Body of pancreas (tissue), 4 donors: ENCODE results near the gene REXO2. TPM values are rescaled to one million over a fixed set of nuclear protein-coding genes. Genes with fewer than 3 reads are reported as not detected.

Source experiments
- ATAC-seq: fragments of 150-250 bp; one replicate; pipeline ENCODE4 v1.9.1; 2016
- DNase-seq, 4 donors: peaks; one replicate each; pipeline ENCODE4 v3.0.0-alpha.2; 2019
- H3K27ac ChIP-seq, 4 donors: fragments of 200-600 bp; sonication (generic); 1 replicate in 3 of 4; 2 replicates in 1 of 4; pipeline versions ENCODE4 v1.5.1 to v1.6.1; 2016 to 2019; ENCODE audit warnings: mild to moderate bottlenecking in 1 of 4, mixed read lengths in 1 of 4, moderate library complexity in 1 of 4
- H3K27me3 ChIP-seq, 2 donors: fragments of 200-600 bp; sonication (generic); one replicate each; pipeline ENCODE4 v1.6.0; 2016; ENCODE audit warnings: mild to moderate bottlenecking in 1 of 2
- H3K36me3 ChIP-seq, 2 donors: fragments of 200-600 bp; sonication (generic); replicated peaks in 1 of 2; 2 replicates each; pipeline ENCODE4 v1.5.1; 2016; ENCODE audit warnings: low read depth in 2 of 2; ENCODE audit not compliant: insufficient read depth in 1 of 2
- H3K4me1 ChIP-seq: fragments of 200-600 bp; sonication (generic); one replicate; pipeline ENCODE4 v1.6.0; 2016
- H3K4me3 ChIP-seq, 2 donors: fragments of 200-600 bp; sonication (generic); 1 replicate in 1 of 2; 2 replicates in 1 of 2; pipeline ENCODE4 v1.5.1; 2016 to 2019
- H3K9me3 ChIP-seq, 3 donors: fragments of 200-600 bp; sonication (generic); 1 replicate in 2 of 3; 2 replicates in 1 of 3; pipeline ENCODE4 v1.5.1; 2016
- POLR2A ChIP-seq, 3 donors: fragments of 450-650 bp; IDR thresholded peaks; one replicate each; pipeline ENCODE4 v1.6.1; 2016; ENCODE audit warnings: antibody characterized with exemption in 3 of 3, mild to moderate bottlenecking in 2 of 3
- WGBS, 2 donors: methylation state at CpG; one replicate each; pipeline ENCODE4 v1.1.5; 2017; 5-methylcytosine and 5-hydroxymethylcytosine counted together
- intact Hi-C: fragments of 100-400 bp; cut with DNase I; formaldehyde crosslinking; loops from one replicate; pipeline ENCODE4 v1.15.1; 2023
- total RNA-seq, 2 donors: library from RNA; depleted of rRNA; stranded (reverse); fragments of >200 nt; gene quantifications; one replicate each; pipeline ENCODE4 v1.1.0, GENCODE V29; 2016
- TF ChIP-seq, protein P1 (sequence below), 7 experiments: fragments of 450-650 bp in 4 of 7; fragments of 200-600 bp in 3 of 7; sonication (generic) in 3 of 7; IDR thresholded peaks; one replicate each; pipeline ENCODE4 v1.5.1; 2016 to 2019; ENCODE audit warnings: antibody characterized with exemption in 7 of 7

Gene REXO2
- total RNA-seq, 2 donors from 2014 or later: 92.1 to 95.9 TPM

GRCh38 chr11:114479331-114479730 is 40.1 kb downstream of the REXO2 start:
- Histone ChIP-seq H3K4me3 (no peak overlapping the region), H3K27ac (no peak overlapping the region), H3K27me3 (no peaks in the 10 kb centered on the region), H3K4me1 (no peaks in the 10 kb centered on the region), H3K9me3 (no peaks in the 10 kb centered on the region), H3K36me3 (no peaks in the 10 kb centered on the region)
- intact Hi-C loops: no loop called here
- WGBS, 2 donors: 56 to 81% methylated on average over 1 of the region's 1 CpG
- ATAC-seq (no peak), DNase-seq (no peak)
- TF ChIP-seq, protein P1, sequence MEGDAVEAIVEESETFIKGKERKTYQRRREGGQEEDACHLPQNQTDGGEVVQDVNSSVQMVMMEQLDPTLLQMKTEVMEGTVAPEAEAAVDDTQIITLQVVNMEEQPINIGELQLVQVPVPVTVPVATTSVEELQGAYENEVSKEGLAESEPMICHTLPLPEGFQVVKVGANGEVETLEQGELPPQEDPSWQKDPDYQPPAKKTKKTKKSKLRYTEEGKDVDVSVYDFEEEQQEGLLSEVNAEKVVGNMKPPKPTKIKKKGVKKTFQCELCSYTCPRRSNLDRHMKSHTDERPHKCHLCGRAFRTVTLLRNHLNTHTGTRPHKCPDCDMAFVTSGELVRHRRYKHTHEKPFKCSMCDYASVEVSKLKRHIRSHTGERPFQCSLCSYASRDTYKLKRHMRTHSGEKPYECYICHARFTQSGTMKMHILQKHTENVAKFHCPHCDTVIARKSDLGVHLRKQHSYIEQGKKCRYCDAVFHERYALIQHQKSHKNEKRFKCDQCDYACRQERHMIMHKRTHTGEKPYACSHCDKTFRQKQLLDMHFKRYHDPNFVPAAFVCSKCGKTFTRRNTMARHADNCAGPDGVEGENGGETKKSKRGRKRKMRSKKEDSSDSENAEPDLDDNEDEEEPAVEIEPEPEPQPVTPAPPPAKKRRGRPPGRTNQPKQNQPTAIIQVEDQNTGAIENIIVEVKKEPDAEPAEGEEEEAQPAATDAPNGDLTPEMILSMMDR (IDR thresholded peaks at IDR 0.05): no peak
- no peak for TF ChIP-seq POLR2A (IDR thresholded peaks at IDR 0.05)

DNA sequence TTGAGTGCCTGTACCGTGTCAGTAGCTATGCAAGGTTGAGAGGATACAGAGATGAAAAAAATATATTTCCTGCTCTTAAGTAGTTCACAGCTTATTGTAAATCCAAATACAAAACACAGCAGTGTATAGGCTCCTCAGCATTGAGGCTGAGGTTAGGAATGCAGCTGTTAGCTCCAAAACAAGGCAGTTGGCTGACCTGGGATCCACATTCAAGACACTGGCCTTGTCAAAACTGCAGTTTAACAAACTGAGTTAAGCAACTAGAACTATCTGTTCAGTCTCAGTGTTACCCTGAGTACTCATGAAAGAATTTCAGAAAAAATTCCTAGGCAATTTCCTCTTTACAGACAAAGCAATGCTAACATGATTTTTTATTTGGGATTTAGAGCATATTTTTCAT is 42.8 kb downstream of the REXO2 start:
- 81 to 86% methylated on average over 1 of the region's 1 CpG for WGBS, 2 donors
- H3K27ac ChIP-seq: no peak overlapping the region
- DNase-seq: no peak
- H3K36me3 ChIP-seq: no peaks in the 10 kb centered on the region
- no peak overlapping the region for H3K4me3 ChIP-seq
- H3K9me3 ChIP-seq: no peaks in the 10 kb centered on the region
- no peak for TF ChIP-seq POLR2A (IDR thresholded peaks at IDR 0.05)
- TF ChIP-seq, protein P1 (IDR thresholded peaks at IDR 0.05): no peak
- H3K27me3 ChIP-seq: no peaks in the 10 kb centered on the region
- intact Hi-C loops: no loop called here
- no peak for ATAC-seq
- H3K4me1 ChIP-seq: no peaks in the 10 kb centered on the region

DNA sequence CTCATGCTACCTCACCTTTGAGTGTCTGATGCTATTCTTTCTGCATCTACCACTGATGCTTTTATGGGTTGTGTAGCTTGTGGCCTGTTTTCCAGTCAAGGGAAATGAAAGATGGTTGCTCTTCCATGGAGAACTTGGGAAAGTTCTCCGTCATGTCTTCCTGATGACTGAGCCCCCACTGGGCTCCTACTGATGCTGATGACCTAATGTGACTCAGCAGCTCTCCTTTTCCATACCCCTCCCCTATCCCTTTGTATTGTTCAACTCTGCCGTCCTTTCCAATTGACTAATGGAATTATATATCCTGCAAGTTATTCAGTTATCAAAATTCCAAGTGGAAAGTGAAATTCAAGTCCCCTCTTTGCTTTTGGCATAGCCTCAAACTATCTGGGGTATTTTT is 44.7 kb downstream of the REXO2 start:
- Histone ChIP-seq H3K36me3 (no peaks in the 10 kb centered on the region), H3K4me3 (no peak overlapping the region), H3K27me3 (no peaks in the 10 kb centered on the region), H3K4me1 (no peaks in the 10 kb centered on the region), H3K9me3 (no peaks in the 10 kb centered on the region), H3K27ac (no peak overlapping the region)
- no peak for DNase-seq
- no peak for TF ChIP-seq POLR2A (IDR thresholded peaks at IDR 0.05)
- TF ChIP-seq, protein P1 (IDR thresholded peaks at IDR 0.05): no peak
- intact Hi-C loops: no loop called here
- no peak for ATAC-seq
- 86 to 97% methylated on average over 2 of the region's 2 CpGs for WGBS, 2 donors

DNA sequence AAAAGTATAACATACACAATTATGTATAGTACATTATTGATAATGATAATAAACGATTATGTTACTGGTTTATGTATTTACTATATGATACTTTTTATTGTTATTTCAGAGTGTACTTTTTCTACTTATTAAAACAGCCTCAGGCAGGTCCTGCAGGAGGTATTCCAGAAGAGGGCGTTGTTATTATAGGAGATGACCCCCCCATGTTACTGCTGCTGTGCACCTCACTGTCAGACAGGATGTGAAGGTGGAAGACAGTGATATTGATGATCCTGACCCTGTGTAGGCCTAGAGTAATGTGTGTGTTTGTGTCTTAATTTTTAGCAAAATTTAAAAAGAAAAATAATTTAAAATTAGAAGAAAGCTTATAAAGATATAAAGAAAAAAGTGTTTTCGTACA is 57.6 kb downstream of the REXO2 start:
- no peaks in the 10 kb centered on the region for H3K9me3 ChIP-seq
- no peak overlapping the region for H3K27ac ChIP-seq
- 57 to 60% methylated on average over 3 of the region's 3 CpGs for WGBS, 2 donors
- H3K4me3 ChIP-seq: no peak overlapping the region
- no peaks in the 10 kb centered on the region for H3K4me1 ChIP-seq
- H3K27me3 ChIP-seq: no peaks in the 10 kb centered on the region
- no peak for TF ChIP-seq POLR2A (IDR thresholded peaks at IDR 0.05)
- TF ChIP-seq, protein P1 (IDR thresholded peaks at IDR 0.05): no peak
- DNase-seq: no peak
- intact Hi-C loops: no loop called here
- ATAC-seq: no peak
- H3K36me3 ChIP-seq: no peaks in the 10 kb centered on the region

GRCh38 chr11:114499756-114500155 is 60.5 kb downstream of the REXO2 start:
- no peak for TF ChIP-seq POLR2A (IDR thresholded peaks at IDR 0.05)
- TF ChIP-seq, protein P1 (IDR thresholded peaks at IDR 0.05): no peak
- Histone ChIP-seq H3K27me3 (no peaks in the 10 kb centered on the region), H3K4me3 (no peak overlapping the region), H3K4me1 (no peaks in the 10 kb centered on the region), H3K27ac (no peak overlapping the region), H3K9me3 (no peaks in the 10 kb centered on the region), H3K36me3 (no peaks in the 10 kb centered on the region)
- intact Hi-C loops: no loop called here
- ATAC-seq: no peak
- DNase-seq: no peak

Other genes starting within 250 kb of the REXO2 start
- 100 to 1,000 TPM in 1 of 2 donors, 10 to 100 TPM in 1; 74.7 to 276 TPM for gene NNMT, start 143.1 kb upstream of the REXO2 start, total RNA-seq
- gene C11orf71, start 39.0 kb upstream of the REXO2 start, total RNA-seq: 1 to 10 TPM; 5.4 to 8.2 TPM
- 1 to 10 TPM; 7.6 to 9.6 TPM for gene RBM7, start 38.8 kb upstream of the REXO2 start, total RNA-seq
- gene NXPE1, start 120.4 kb downstream of the REXO2 start, total RNA-seq: not detected
- not detected for gene NXPE4, start 156.3 kb downstream of the REXO2 start, total RNA-seq
- not detected for gene NXPE2, start 239.1 kb downstream of the REXO2 start, total RNA-seq